Osteocyte (in vitro differentiated cells): ENCODE results near the gene SHFL. TPM values are rescaled to one million over a fixed set of nuclear protein-coding genes. Genes with fewer than 3 reads are reported as not detected.
A peak's percentile ranks its signal among the peaks of the same experiment; 100 is the strongest.

Experiments used
- DNase-seq: peaks from one replicate; pipeline ENCODE4 v3.0.0; 2021; ENCODE audit warnings: mixed read lengths; ENCODE audit not compliant: unreplicated experiment; ENCODE audit errors: extremely low spot score
- H3K27ac Mint-ChIP-seq: one replicate; pipeline ENCODE4 v1.8.0; 2021; ENCODE audit warnings: mild to moderate bottlenecking, mixed read lengths; ENCODE audit not compliant: unreplicated experiment
- H3K27me3 Mint-ChIP-seq: one replicate; pipeline ENCODE4 v1.8.0; 2021; ENCODE audit warnings: mixed read lengths; ENCODE audit not compliant: unreplicated experiment
- H3K36me3 Mint-ChIP-seq: one replicate; pipeline ENCODE4 v1.8.0; 2021; ENCODE audit warnings: mixed read lengths; ENCODE audit not compliant: unreplicated experiment
- H3K4me1 Mint-ChIP-seq: one replicate; pipeline ENCODE4 v1.8.0; 2021; ENCODE audit warnings: mixed read lengths; ENCODE audit not compliant: unreplicated experiment
- H3K4me3 Mint-ChIP-seq: one replicate; pipeline ENCODE4 v1.8.0; 2021; ENCODE audit warnings: mild to moderate bottlenecking, moderate library complexity, mixed read lengths; ENCODE audit not compliant: unreplicated experiment
- H3K9me3 Mint-ChIP-seq: one replicate; pipeline ENCODE4 v1.8.0; 2021; ENCODE audit warnings: mixed read lengths; ENCODE audit not compliant: unreplicated experiment
- total RNA-seq: library from RNA; stranded (reverse); gene quantifications from 2 replicates; pipeline ENCODE4 v1.2.1, GENCODE V29; 2021
- TF ChIP-seq, protein P1 (sequence below): fragments of 200-600 bp; sonication (generic); IDR thresholded peaks from 2 replicates; pipeline ENCODE4 v1.5.0; 2021; ENCODE audit warnings: antibody characterized with exemption, mild to moderate bottlenecking, moderate library complexity

Gene SHFL
- total RNA-seq, 1 donor from 2014 or later = 38.7 TPM

DNA sequence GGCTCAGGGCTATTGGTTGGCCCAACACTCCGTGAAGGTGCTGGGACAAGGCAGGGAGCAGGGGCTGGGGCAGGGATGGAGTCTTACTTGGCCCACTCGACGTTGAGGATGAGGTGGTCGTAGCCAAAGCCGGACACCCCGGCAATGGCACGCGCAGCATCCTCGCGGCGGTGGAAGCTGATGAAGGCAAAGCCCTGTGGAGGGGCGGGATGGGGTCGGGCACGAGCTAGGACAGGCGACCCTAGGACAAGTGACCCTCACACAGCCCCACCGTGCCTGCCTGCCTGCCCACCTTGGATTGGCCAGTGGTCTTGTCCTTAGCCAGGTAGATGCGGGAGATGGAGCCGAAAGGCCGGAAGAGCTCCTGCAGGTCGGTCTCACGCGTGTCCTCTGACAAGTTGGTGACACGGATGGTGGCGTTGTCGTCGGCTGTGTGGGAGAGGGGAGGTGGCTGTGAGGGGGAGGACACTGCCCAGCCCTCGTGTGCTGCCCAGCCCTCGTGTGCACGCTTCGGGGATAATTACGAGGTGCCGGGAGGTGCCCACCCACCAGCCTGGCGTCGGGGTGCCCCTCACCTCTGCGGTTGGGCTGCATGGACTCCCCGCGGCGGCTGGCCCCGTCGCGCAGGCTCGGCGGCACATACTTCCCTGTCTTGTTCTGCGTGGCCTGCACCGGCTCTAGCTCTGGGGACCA lies 29.4 kb downstream of the SHFL start:
- H3K9me3 Mint-ChIP-seq = no peaks in the 10 kb centered on the region
- DNase-seq = no peak
- H3K4me1 Mint-ChIP-seq = peaks cover 22% of the 10 kb centered on the region
- H3K4me3 Mint-ChIP-seq = no peak overlapping the region
- no peak overlapping the region for H3K27ac Mint-ChIP-seq
- no peaks in the 10 kb centered on the region for H3K27me3 Mint-ChIP-seq
- TF ChIP-seq, protein P1, sequence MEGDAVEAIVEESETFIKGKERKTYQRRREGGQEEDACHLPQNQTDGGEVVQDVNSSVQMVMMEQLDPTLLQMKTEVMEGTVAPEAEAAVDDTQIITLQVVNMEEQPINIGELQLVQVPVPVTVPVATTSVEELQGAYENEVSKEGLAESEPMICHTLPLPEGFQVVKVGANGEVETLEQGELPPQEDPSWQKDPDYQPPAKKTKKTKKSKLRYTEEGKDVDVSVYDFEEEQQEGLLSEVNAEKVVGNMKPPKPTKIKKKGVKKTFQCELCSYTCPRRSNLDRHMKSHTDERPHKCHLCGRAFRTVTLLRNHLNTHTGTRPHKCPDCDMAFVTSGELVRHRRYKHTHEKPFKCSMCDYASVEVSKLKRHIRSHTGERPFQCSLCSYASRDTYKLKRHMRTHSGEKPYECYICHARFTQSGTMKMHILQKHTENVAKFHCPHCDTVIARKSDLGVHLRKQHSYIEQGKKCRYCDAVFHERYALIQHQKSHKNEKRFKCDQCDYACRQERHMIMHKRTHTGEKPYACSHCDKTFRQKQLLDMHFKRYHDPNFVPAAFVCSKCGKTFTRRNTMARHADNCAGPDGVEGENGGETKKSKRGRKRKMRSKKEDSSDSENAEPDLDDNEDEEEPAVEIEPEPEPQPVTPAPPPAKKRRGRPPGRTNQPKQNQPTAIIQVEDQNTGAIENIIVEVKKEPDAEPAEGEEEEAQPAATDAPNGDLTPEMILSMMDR = no peak
- peaks cover 12% of the 10 kb centered on the region for H3K36me3 Mint-ChIP-seq

DNA sequence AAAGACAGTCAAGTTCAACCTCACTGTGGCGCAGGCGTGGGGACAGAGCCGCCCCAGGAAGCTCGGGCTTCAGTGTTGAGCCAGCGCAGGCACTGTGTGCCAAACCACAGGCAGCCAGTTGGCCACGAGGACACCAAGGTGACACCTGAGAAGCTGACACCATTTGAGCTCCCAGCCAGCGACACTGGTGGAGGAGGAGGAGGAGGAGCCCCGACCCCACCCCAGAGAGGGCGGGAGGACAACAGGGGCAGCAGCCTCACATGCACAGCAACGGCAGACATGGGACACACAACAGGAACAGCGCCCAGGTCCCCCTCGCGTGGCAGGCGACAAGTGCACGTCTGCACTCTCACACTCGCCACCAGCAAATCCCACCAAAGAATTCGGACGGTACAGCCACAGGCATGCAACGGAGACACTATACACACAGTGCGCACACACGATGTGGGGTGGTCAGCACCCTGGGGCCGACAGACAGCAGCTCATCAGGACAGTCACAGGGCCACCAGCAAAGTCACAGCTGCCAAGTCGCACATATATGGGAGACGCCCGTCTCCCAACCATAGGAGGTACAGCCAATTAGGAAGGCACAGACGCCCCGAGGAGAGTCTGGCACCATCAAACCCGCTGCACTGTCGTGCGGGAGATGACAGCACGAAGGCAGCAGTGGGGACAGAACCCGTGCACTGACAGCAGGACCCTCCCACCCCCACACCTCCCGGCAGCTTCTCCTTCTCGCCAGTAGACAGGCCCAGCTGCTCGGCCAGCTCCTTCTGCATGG lies 30.2 kb downstream of the SHFL start:
- Mint-ChIP-seq H3K4me1 (peaks cover 25% of the 10 kb centered on the region), H3K27ac (no peak overlapping the region), H3K9me3 (no peaks in the 10 kb centered on the region), H3K27me3 (no peaks in the 10 kb centered on the region), H3K36me3 (peaks cover 9% of the 10 kb centered on the region), H3K4me3 (no peak overlapping the region)
- TF ChIP-seq, protein P1 = no peak
- DNase-seq = no peak

DNA sequence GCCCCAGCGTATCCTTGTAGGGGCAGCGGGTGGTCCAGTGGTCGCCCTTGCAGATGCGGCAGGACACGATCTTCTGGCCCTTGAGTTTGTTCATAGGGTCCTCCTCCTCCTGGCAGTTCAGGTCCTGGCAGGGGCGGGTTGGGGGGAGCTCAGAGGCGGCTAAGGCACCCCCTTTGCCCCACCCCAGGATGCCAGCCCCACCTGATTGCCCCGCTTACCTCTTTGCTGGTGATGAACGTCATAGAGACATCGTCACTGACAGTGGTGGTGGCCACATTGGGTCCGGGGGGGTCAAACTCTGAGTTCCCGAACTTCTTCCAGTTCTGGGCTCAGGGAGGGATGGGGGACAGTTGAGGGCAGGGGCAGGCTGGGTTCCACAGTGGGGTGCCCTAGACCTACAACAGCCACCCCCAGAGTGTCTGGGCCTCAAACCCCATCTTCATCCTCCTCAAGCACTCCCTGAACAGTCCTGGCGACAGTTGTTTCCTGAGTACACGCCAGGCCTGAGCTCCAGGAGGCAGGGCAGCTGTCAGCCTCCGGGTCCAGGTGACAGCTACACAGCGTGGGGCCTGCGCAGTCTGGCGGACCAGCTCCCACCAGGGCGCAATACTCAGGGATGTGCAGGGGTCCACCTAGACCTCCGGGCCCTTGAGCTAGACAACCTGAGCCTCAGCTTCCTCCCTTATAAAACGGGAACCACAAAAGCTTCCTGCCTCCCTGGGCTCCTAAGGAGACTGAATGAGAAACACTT lies 30.9 kb downstream of the SHFL start:
- H3K9me3 Mint-ChIP-seq = no peaks in the 10 kb centered on the region
- no peaks in the 10 kb centered on the region for H3K27me3 Mint-ChIP-seq
- DNase-seq = no peak
- peaks cover 27% of the 10 kb centered on the region for H3K4me1 Mint-ChIP-seq
- TF ChIP-seq, protein P1 = no peak
- H3K27ac Mint-ChIP-seq = no peak overlapping the region
- peaks cover 9% of the 10 kb centered on the region for H3K36me3 Mint-ChIP-seq
- H3K4me3 Mint-ChIP-seq = no peak overlapping the region

DNA sequence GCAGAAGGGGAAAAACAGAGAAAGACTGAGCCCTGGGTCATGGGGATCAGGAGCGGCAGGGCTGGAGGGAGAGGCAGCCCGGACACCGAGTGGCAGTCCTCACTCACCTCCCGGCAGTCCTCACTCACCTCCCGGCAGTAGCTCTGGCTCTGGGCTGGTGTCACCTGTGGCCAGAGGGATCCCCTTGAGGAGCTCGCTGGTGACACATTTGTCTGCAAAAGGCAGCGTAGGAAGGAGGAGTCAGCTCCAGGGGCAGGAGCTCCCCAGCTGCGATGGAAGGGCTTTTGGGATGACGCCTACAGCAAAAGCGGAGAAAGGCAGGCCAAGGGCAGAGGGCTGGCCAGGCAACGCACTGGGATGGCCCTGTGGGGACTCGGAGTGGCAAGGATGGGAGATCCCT lies 32.8 kb downstream of the SHFL start:
- Mint-ChIP-seq H3K4me3 (peak overlapping the region; percentile 89), H3K4me1 (peaks cover 22% of the 10 kb centered on the region), H3K36me3 (peaks cover 9% of the 10 kb centered on the region), H3K27me3 (no peaks in the 10 kb centered on the region), H3K27ac (peak overlapping the region; percentile 86), H3K9me3 (no peaks in the 10 kb centered on the region)
- TF ChIP-seq, protein P1 = no peak
- DNase-seq = no peak
